Endothelial cell of umbilical vein (primary cell): ENCODE measurements around the gene MYADML2. TPM values are rescaled to one million over a fixed set of nuclear protein-coding genes. Genes with fewer than 3 reads are reported as not detected.

Experiments used
- BruUV-seq: library from RNA; stranded (reverse); fragments of 400-500 nt; replicated peaks from 2 replicates; lab custom pipeline; 2021; lab: Mats Ljungman, UMichigan
- CTCF ChIA-PET: fragments of 300-600, 350-600 bp; sonication (Branson Sonifier 250); formaldehyde crosslinking; loops from one replicate; lab custom pipeline; 2021; ENCODE audit warnings: antibody characterized with exemption, inconsistent platforms; lab: Charles Lee
- POLR2A ChIA-PET: fragments of 300-600, 350-600 bp; sonication (Branson Sonifier 250); formaldehyde crosslinking; loops from one replicate; lab custom pipeline; 2021; ENCODE audit warnings: antibody characterized with exemption, inconsistent platforms; lab: Charles Lee
- DNase-seq: peaks from one replicate; pipeline ENCODE4 v3.0.0-alpha.2; 2011; ENCODE audit warnings: low read depth, low spot score
- FAIRE-seq: peaks from 2 replicates; lab custom pipeline; 2011; peaks lifted over from hg19 to GRCh38; lab: Jason Lieb, UNC
- H2AFZ ChIP-seq: 2 replicates; pipeline ENCODE4 v1.6.0; 2012; ENCODE audit warnings: low read depth, low read length, control low read depth, inconsistent platforms
- H3K27ac ChIP-seq: 2 replicates; pipeline ENCODE4 v1.5.1; 2011; ENCODE audit warnings: low read depth, mild to moderate bottlenecking, control low read depth, low read length, moderate library complexity; ENCODE audit not compliant: insufficient read depth
- H3K27me3 ChIP-seq, 2 experiments: 2 replicates each; pipeline versions ENCODE4 v1.6.0 to v1.6.1; 2011; ENCODE audit warnings: low read length in 2 of 2, mixed read lengths in 1 of 2; ENCODE audit not compliant: control insufficient read depth in 2 of 2, insufficient read depth in 2 of 2
- H3K36me3 ChIP-seq, 2 experiments: 2 replicates in 1 of 2; 3 replicates in 1 of 2; pipeline ENCODE4 v1.5.1; 2011; ENCODE audit warnings: low read length in 2 of 2, mild to moderate bottlenecking in 1 of 2, moderate library complexity in 1 of 2; ENCODE audit not compliant: control insufficient read depth in 2 of 2, insufficient read depth in 2 of 2; ENCODE audit errors: extremely low read depth in 1 of 2
- H3K4me1 ChIP-seq: 3 replicates; pipeline ENCODE4 v1.5.1; 2011; ENCODE audit warnings: mild to moderate bottlenecking, low read length; ENCODE audit not compliant: control insufficient read depth, insufficient read depth; ENCODE audit errors: extremely low read depth
- H3K4me2 ChIP-seq: 2 replicates; pipeline ENCODE4 v1.6.1; 2011; ENCODE audit warnings: low read length, control low read depth, mixed read lengths; ENCODE audit not compliant: insufficient read depth
- H3K4me3 ChIP-seq, 3 experiments: fragments of 200-600 bp in 1 of 3; sonication (generic), shearing (Covaris generic) in 1 of 3; replicated peaks in 1 of 3; 2 replicates each; pipeline ENCODE4 v1.5.1; 2011 to 2016; ENCODE audit warnings: control low read depth in 3 of 3, low read length in 3 of 3, mild to moderate bottlenecking in 2 of 3, inconsistent platforms in 1 of 3, low read depth in 1 of 3, moderate library complexity in 1 of 3; ENCODE audit not compliant: insufficient read depth in 1 of 3
- H3K79me2 ChIP-seq: 2 replicates; pipeline ENCODE4 v1.6.0; 2012; ENCODE audit warnings: low read length, inconsistent platforms; ENCODE audit not compliant: control insufficient read depth, insufficient read depth
- H3K9ac ChIP-seq: replicated peaks from 2 replicates; pipeline ENCODE3; 2011; ENCODE audit warnings: low read length, control low read depth; ENCODE audit not compliant: insufficient read depth; ENCODE audit errors: extremely low read depth
- H3K9me1 ChIP-seq: replicated peaks from 3 replicates; pipeline ENCODE4 v1.6.0; 2011; ENCODE audit warnings: mild to moderate bottlenecking, low read length; ENCODE audit not compliant: control insufficient read depth, insufficient read depth; ENCODE audit errors: extremely low read depth
- H3K9me3 ChIP-seq: replicated peaks from 2 replicates; pipeline ENCODE4 v1.5.1; 2012; ENCODE audit warnings: low read length, inconsistent platforms; ENCODE audit not compliant: control insufficient read depth, insufficient read depth
- H4K20me1 ChIP-seq: replicated peaks from 2 replicates; pipeline ENCODE3; 2011; ENCODE audit warnings: mild to moderate bottlenecking, low read length; ENCODE audit not compliant: control insufficient read depth, insufficient read depth; ENCODE audit errors: extremely low read depth
- CTCF ChIP-seq, 2 donors: IDR thresholded peaks; 1 replicate in 1 of 2; 2 replicates in 1 of 2; pipeline ENCODE4 v1.5.1; 2011; ENCODE audit warnings: low read length in 2 of 2, mild to moderate bottlenecking in 2 of 2, moderate library complexity in 2 of 2, control low read depth in 1 of 2, inconsistent platforms in 1 of 2, low read depth in 1 of 2; ENCODE audit not compliant: insufficient read depth in 1 of 2; ENCODE audit errors: extremely low read depth in 1 of 2
- EZH2 ChIP-seq: IDR thresholded peaks from 2 replicates; pipeline ENCODE4 v1.6.1; 2012; ENCODE audit warnings: borderline replicate concordance, low read depth, mild to moderate bottlenecking, moderate library complexity, low read length, inconsistent platforms; ENCODE audit not compliant: severe bottlenecking
- FOS ChIP-seq: IDR thresholded peaks from 2 replicates; pipeline ENCODE4 v1.6.1; 2011; ENCODE audit warnings: mild to moderate bottlenecking, low read length, moderate library complexity, borderline replicate concordance; ENCODE audit not compliant: insufficient read depth
- GATA2 ChIP-seq: IDR thresholded peaks from 2 replicates; pipeline ENCODE4 v1.7.0; 2011; ENCODE audit warnings: low read depth, mild to moderate bottlenecking, moderate library complexity, mixed read lengths, low read length; ENCODE audit not compliant: insufficient read length, insufficient read depth
- JUN ChIP-seq: IDR thresholded peaks from 2 replicates; pipeline ENCODE4 v1.6.1; 2011; ENCODE audit warnings: borderline replicate concordance, low read depth; ENCODE audit not compliant: insufficient read length, insufficient read depth
- MAX ChIP-seq: IDR thresholded peaks from 2 replicates; pipeline ENCODE4 v1.6.1; 2011; ENCODE audit not compliant: insufficient read depth, insufficient read length
- MYC ChIP-seq: IDR thresholded peaks from one replicate; pipeline ENCODE4 v1.6.1; 2011; ENCODE audit warnings: mild to moderate bottlenecking, low read depth, low read length
- POLR2A ChIP-seq: IDR thresholded peaks from 2 replicates; pipeline ENCODE4 v1.6.1; 2012; ENCODE audit warnings: low read depth, mild to moderate bottlenecking, control low read depth, low read length
- POLR2AphosphoS5 ChIP-seq: IDR thresholded peaks from 2 replicates; pipeline ENCODE4 v1.6.1; 2012; ENCODE audit warnings: low read depth, mild to moderate bottlenecking, control low read depth, low read length, moderate library complexity; ENCODE audit not compliant: insufficient read depth
- dilution Hi-C: fragments of 300-500 bp; cut with MboI; formaldehyde crosslinking; loops from one replicate; pipeline ENCODE4 v1.15.0; 2019; ENCODE audit warnings: low sequenced_read_pairs; ENCODE audit not compliant: extremely low pct_ligation_motif_present
- intact Hi-C: fragments of 100-400 bp; cut with micrococcal nuclease; formaldehyde crosslinking; loops from one replicate; pipeline ENCODE4 v1.10.0; 2022
- polyA plus RNA-seq, 4 experiments: library from polyadenylated mRNA; depleted of rRNA in 3 of 4; stranded (reverse) in 3 of 4; unstranded in 1 of 4; fragments of >200 nt; gene quantifications; 2 replicates each; pipeline versions ENCODE4 v1.2.1 to v1.2.3, GENCODE V29; 2011 to 2012; ENCODE audit warnings: missing spikeins in 1 of 4
- total RNA-seq: library from RNA; stranded (reverse); gene quantifications from 2 replicates; pipeline ENCODE4 v1.2.3, GENCODE V29; 2021

MYADML2 gene
- total and polyA plus RNA-seq, 2 donors (not counting 3 experiments of a cell fraction or from before 2014, with no cell fraction given): not detected

GRCh38 chr17:81987161-81987770 lies 40.2 kb upstream of the MYADML2 start:
- H3K27me3 ChIP-seq: no peaks in the 10 kb centered on the region
- ChIA-PET POLR2A (interaction anchor here (0.9 kb wide), 1 partner anchor 17 kb away, joined by 3 read pairs; no protein-coding TSS in a partner anchor), CTCF (interaction anchor here (0.7 to 1.8 kb wide), 2 partner anchors 33 to 43 kb away, joined by 3 to 4 read pairs; no protein-coding TSS in a partner anchor)
- no peaks in the 10 kb centered on the region for H3K9me3 ChIP-seq
- peaks cover 1% of the 10 kb centered on the region for H3K4me1 ChIP-seq
- no TSS peak for BruUV-seq
- DNase-seq: no peak
- dilution Hi-C loops (no loop called here), intact Hi-C loops (no loop called here)
- no peak overlapping the region for H3K27ac ChIP-seq
- H4K20me1 ChIP-seq: no peaks in the 10 kb centered on the region
- H2AFZ ChIP-seq: no peak overlapping the region
- H3K9me1 ChIP-seq: no peaks in the 10 kb centered on the region
- H3K9ac ChIP-seq: no peak overlapping the region
- H3K4me2 ChIP-seq: no peak overlapping the region
- no peak for FAIRE-seq
- H3K79me2 ChIP-seq: no peaks in the 10 kb centered on the region
- TF ChIP-seq EZH2: no peak
- TF ChIP-seq MYC: no peak
- no peak for TF ChIP-seq GATA2
- TF ChIP-seq POLR2A: no peak
- no peak for TF ChIP-seq POLR2AphosphoS5
- TF ChIP-seq FOS: no peak
- no peak for TF ChIP-seq CTCF (IDR thresholded peaks at IDR 0.05; ENCODE audit: extremely low read depth in 1 of 2, insufficient read depth in 1 of 2, low read depth in 1 of 2, low read length in 2 of 2)
- TF ChIP-seq MAX: no peak
- TF ChIP-seq JUN: no peak
- H3K4me3 ChIP-seq: no peak overlapping the region
- H3K36me3 ChIP-seq: peaks cover 0 to 20% of the 10 kb centered on the region in 2 experiments
